Left renal cortex interstitium (tissue), 4 donors: ENCODE measurements around the gene IBA57. TPM values are rescaled to one million over a fixed set of nuclear protein-coding genes. Genes with fewer than 3 reads are reported as not detected.
A peak's percentile ranks its signal among the peaks of the same experiment; 100 is the strongest.
"Not testable (repeated sequence)": the region's sequence is repeated elsewhere in the genome, so short reads cannot be mapped to it uniquely, and the experiment has no call there.

Source experiments
- DNase-seq, 4 donors: peaks; one replicate each; pipeline ENCODE4 v3.0.0-alpha.2; 2013; ENCODE audit warnings: low read depth in 4 of 4, low spot score in 2 of 4, missing footprints in 1 of 4
- polyA plus RNA-seq, 4 donors: library from polyadenylated mRNA; unstranded; fragments of 120-200 nt; gene quantifications; one replicate each; pipeline ENCODE4 v1.2.1, GENCODE V29; 2013; ENCODE audit not compliant: insufficient read length in 4 of 4

Gene IBA57
- polyA plus RNA-seq, 4 donors: 4.1 to 6.6 (median 5.8) TPM

GRCh38 chr1:228210712-228211530 lies 45.3 kb downstream of the IBA57 start:
- no peak for DNase-seq

- DNase-seq: no peak
Observed at GRCh38 chr1:228211531-228212414, 46.2 kb downstream of the IBA57 start.

GRCh38 chr1:228212415-228212965 lies 46.9 kb downstream of the IBA57 start:
- DNase-seq: no peak

GRCh38 chr1:228212966-228213844 lies 47.6 kb downstream of the IBA57 start:
- DNase-seq: peak; percentile 52 to 76 (median 65)

DNA sequence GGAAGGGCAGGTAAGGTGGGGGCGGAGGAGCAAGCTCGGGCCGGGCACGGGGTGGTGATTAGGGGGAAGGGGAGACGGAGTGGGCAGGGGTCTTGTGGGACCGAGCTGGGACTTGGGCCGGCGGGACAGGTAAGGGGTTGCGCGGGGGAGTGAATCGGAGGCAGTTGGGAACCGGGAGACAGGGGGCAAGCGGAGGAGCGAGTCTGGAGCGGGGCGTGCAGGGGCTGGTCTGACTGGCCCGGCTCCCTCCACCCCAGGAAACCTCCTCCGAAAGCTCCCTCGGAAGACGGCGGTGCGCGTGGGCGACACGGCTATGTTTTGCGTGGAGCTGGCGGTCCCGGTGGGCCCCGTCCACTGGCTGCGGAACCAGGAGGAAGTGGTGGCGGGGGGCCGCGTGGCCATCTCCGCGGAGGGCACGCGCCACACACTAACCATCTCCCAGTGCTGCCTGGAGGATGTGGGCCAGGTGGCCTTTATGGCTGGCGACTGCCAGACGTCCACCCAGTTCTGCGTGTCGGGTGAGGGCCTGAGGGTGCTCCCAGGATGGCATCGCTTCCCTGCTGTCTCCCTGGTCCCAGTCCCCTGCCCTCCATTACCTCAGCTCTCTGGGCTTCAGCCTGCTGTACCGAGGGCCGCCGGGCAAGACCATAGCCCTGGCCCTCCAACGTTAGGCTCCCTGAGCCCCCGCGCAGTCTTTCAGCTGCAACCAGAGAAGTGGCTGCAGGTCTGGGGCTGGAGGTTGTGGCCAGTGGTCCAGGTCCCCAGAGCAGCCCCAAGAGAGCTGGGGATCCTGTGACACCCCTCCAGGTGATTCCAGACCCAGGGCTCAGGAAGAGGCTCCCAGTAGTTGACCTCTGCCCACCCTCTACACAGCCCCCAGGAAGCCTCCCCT lies 48.6 kb downstream of the IBA57 start:
- no peak for DNase-seq

DNA sequence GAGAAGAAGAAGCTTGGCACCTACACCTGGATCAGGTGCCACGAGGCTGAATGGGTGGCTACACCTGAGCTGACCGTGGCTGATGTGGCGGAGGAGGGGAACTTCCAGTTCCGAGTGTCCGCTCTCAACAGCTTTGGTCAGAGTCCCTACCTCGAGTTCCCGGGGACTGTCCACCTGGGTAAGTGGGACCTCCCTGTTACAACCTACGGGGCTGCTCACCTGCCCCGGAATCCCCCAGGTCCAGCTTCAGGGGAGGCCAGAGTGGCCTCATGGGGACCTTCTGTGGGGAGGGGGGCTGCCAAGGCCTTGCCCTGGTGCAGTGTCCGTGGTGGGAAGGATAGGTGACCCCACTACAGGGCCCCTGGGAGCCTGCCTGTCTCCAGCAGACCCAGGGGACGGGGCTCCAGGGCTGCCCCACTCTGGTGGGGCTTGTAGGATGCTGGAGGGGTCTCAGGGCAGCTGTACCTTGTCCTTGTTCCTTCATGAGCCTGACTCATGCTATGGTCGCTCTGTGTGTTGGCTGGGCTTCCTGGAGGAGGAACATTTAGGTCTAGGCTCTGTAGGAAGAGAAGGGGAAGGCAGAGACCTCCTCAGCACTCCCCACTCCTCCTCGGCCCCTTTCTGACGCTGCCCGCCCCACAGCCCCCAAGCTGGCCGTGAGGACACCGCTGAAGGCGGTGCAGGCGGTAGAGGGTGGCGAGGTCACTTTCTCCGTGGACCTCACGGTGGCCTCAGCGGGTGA lies 49.5 kb downstream of the IBA57 start:
- DNase-seq: no peak

- DNase-seq: no peak
Observed at GRCh38 chr1:228215663-228216116, 50.1 kb downstream of the IBA57 start.

GRCh38 chr1:228216371-228217320 lies 51.0 kb downstream of the IBA57 start:
- DNase-seq: no peak

DNA sequence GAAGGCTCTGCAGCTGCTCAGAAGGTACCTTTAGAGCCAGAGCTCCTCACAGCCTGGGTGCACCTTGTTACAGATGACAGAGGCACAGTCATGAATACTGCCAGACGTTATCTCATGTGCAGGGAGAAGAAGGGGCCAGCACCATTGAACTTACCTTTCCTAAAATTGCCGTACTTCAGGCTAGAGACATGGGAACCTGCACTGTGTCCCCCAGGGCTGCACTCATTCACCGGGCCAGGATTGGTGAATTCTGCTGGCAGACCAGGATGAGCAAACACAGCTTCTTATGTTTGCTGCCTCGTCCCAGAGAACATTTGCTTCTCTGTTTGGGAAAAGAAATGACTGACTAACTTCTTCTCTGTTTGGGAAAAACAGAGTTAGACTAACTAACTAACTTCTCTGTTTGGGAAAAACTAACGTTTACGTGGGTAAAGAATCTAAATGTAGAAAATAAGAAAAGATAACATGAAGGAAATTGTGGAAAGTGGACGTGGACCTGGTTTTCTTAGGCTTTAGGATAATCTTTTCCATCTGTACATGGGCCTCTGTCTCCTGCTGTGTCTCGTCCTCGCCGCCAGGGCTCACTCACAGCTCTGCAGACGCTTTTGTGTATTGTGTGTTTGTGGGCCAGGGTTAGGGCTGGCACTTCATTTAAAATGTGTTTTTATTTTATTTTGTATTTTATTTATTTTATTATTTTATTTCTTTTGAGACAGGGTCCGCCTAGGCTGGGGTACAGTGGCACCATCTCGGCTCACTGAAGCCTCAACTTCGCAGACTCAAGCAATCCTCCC lies 52.1 kb downstream of the IBA57 start:
- DNase-seq: no peak

DNA sequence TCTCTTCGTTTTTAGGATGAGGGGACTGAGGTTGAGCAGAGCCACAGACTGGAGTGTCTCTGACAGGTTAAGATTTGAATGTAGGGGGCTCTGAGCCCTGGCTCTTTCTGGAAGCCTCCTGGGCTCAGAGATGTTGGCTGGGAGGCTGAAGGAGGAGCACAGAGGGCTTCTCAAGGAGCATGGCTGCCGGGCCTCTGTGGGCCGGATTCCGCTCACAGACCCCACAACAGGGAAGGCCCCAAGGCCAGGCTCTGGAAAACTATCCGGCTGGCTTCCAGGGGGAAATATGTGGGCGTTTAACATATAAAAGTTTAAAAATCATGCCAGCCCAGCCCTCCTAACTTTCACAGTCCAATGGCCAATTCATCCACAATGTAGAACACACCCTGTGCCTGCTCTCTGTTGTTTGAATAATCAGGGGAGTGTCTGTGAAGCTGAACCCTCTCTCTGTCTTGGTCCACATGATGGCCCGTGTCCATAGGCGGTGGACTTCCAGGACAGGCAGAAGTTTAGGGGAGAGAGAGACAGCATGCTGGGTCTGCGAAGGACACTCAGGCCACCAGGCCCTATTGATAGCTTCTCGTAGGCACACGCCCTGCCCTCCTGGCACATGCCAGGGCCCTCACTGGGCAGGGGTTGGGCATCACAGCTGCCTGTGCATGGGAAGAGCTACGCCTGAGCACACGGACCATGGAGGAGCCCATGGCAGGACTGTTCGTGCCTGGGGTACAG lies 53.1 kb downstream of the IBA57 start:
- no peak for DNase-seq

DNA sequence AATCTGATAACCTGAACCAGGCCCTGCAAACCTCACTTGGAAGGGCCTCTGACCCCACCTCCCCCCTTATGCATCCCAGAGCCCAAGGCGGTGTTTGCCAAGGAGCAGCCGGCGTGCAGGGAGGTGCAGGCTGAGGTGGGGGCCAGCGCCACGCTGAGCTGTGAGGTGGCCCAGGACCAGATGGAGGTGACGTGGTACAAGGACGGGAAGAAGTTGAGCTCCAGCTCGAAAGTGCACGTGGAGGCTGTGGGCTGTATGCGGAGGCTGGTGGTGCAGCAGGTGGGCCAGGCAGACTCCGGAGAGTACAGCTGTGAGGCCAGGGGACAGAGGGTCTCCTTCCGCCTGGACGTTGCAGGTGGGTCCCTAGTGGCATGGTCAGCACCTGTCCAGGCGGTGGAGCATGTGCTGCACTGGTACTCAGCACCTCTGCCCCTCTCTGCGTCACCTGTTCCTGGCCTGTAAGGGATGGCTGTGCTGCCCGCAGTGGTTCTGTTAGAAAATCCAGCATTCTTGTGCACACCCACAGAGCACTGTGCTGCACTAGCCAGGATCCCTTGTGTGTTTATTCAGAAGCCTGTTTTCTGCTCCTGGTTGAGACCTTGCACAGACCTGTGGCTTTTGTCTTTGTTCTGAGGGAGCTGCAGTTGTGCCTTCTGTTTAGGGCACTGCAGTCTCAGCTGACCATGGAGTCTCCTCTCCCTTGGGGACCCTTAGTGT lies 53.8 kb downstream of the IBA57 start:
- DNase-seq: no peak

GRCh38 chr1:228219962-228220780 lies 54.6 kb downstream of the IBA57 start:
- no peak for DNase-seq

DNA sequence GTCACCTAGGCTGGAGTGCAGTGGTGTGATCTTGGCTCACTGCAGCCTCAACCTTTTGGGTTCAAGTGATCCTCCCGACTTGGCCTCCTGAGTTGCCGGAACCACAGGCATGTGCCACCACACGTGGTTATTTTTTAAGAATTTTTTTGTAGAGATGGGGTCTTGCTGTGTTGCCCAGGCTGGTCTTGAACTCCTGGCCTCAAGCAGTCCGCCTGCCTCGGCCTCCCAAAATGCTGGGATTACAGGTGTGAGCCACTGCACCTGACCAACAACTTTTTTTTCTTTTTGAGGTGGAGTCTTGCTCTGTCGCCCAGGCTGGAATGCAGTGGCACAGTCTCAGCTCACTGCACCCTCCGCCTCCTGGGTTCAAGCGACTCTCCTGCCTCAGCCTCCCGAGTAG lies 55.5 kb downstream of the IBA57 start:
- not testable (repeated sequence) for DNase-seq

GRCh38 chr1:228222548-228222947 lies 56.9 kb downstream of the IBA57 start:
- no peak for DNase-seq
